ENCODE data around the gene IGF2.

The IGF2 gene

GRCh38 chr11:2169626-2170570, 30.7 kb upstream of the IGF2 start:
- no peak for DNase-seq

GRCh38 chr11:2169005-2169378, 29.8 kb upstream of the IGF2 start:
- no peak for DNase-seq

- no peak for DNase-seq
Observed at GRCh38 chr11:2168286-2169004, 29.3 kb upstream of the IGF2 start.

- no peak for DNase-seq
Observed at GRCh38 chr11:2167141-2168045, 28.2 kb upstream of the IGF2 start.

- DNase-seq, result peak; percentile 59
Observed at GRCh38 chr11:2166091-2166851, 27.1 kb upstream of the IGF2 start.

GRCh38 chr11:2165571-2165970, 26.4 kb upstream of the IGF2 start:
- no peak for DNase-seq

GRCh38 chr11:2164861-2165555, 25.8 kb upstream of the IGF2 start:
- DNase-seq, result no peak

GRCh38 chr11:2164081-2164480, 24.9 kb upstream of the IGF2 start:
- DNase-seq, result no peak

- no peak for DNase-seq
Observed at GRCh38 chr11:2163428-2163978, 24.3 kb upstream of the IGF2 start.

GRCh38 chr11:2160736-2161259, 21.6 kb upstream of the IGF2 start, which contains the start of gene INS:
TSS of gene INS (minus strand) at chr11:2161209. CDS start at chr11:2160971, 238 bp downstream.
- no peak for DNase-seq

- no peak for DNase-seq
Observed at GRCh38 chr11:2159536-2160413, 20.6 kb upstream of the IGF2 start.

- no peak for DNase-seq
Observed at GRCh38 chr11:2158966-2159365, 19.8 kb upstream of the IGF2 start.

GRCh38 chr11:2158296-2158737, 19.1 kb upstream of the IGF2 start:
- no peak for DNase-seq

- no peak for DNase-seq
Observed at GRCh38 chr11:2157294-2158040, 18.3 kb upstream of the IGF2 start.

- peak; percentile 39 for DNase-seq
Observed at GRCh38 chr11:2156416-2157182, 17.4 kb upstream of the IGF2 start.

- DNase-seq, result no peak
Observed at GRCh38 chr11:2155511-2155910, 16.3 kb upstream of the IGF2 start.

GRCh38 chr11:2154889-2155288, 15.7 kb upstream of the IGF2 start:
- no peak for DNase-seq

- DNase-seq, result no peak
Observed at GRCh38 chr11:2154195-2154585, 15.0 kb upstream of the IGF2 start.
